GM21529 (cell line): Measurements from ENCODE around the gene SERPING1.

Experiments used
- ATAC-seq: cut with Tn5 transposase; IDR thresholded peaks from one replicate; pipeline ENCODE4 v1.9.1; 2021; ENCODE audit not compliant: unreplicated experiment

SERPING1 gene

GRCh38 chr11:57597461-57597915 lies at the start of gene SERPING1:
Gene SERPING1, plus strand, starts transcription at chr11:57597685. Its CDS starts 586 bp downstream, at chr11:57598271.
- ATAC-seq = no peak

- peak; percentile 87 for ATAC-seq
Measured at GRCh38 chr11:57547854-57548377, 49.6 kb upstream of the SERPING1 start.

GRCh38 chr11:57549983-57550382 lies 47.5 kb upstream of the SERPING1 start:
- no peak for ATAC-seq

- ATAC-seq = no peak
Measured at GRCh38 chr11:57551941-57552340, 45.5 kb upstream of the SERPING1 start.

GRCh38 chr11:57552479-57552878 lies 45.0 kb upstream of the SERPING1 start:
- ATAC-seq = no peak

- ATAC-seq = no peak
Measured at GRCh38 chr11:57555393-57555792, 42.1 kb upstream of the SERPING1 start.

- no peak for ATAC-seq
Measured at GRCh38 chr11:57556041-57556440, 41.4 kb upstream of the SERPING1 start.

- ATAC-seq = no peak
Measured at GRCh38 chr11:57560146-57560545, 37.3 kb upstream of the SERPING1 start.

- ATAC-seq = no peak
Measured at GRCh38 chr11:57562596-57562995, 34.9 kb upstream of the SERPING1 start.

- ATAC-seq = peak; percentile 68
Measured at GRCh38 chr11:57566005-57566904, 31.2 kb upstream of the SERPING1 start.

- ATAC-seq = peak; percentile 1
Measured at GRCh38 chr11:57566905-57567514, 30.5 kb upstream of the SERPING1 start.

GRCh38 chr11:57567515-57568329 lies 29.8 kb upstream of the SERPING1 start, which contains the start of gene UBE2L6:
Gene UBE2L6, minus strand, starts transcription at chr11:57567672. Its CDS starts 61 bp downstream, at chr11:57567611.
- ATAC-seq = peak; percentile 55

- peak; percentile 67 for ATAC-seq
Measured at GRCh38 chr11:57568330-57568766, 29.1 kb upstream of the SERPING1 start.

GRCh38 chr11:57571606-57572005 lies 25.9 kb upstream of the SERPING1 start:
- ATAC-seq = no peak

GRCh38 chr11:57574061-57574460 lies 23.4 kb upstream of the SERPING1 start:
- ATAC-seq = no peak

GRCh38 chr11:57584341-57584740 lies 13.1 kb upstream of the SERPING1 start:
- ATAC-seq = no peak

GRCh38 chr11:57585301-57585700 lies 12.2 kb upstream of the SERPING1 start:
- ATAC-seq = no peak

GRCh38 chr11:57586711-57587245 lies 10.7 kb upstream of the SERPING1 start:
- ATAC-seq = no peak

- ATAC-seq = no peak
Measured at GRCh38 chr11:57588046-57588710, 9.3 kb upstream of the SERPING1 start.

- ATAC-seq = no peak
Measured at GRCh38 chr11:57596266-57596885, 1.1 kb upstream of the SERPING1 start.
